ENCODE results near the gene STXBP6.

DNA sequence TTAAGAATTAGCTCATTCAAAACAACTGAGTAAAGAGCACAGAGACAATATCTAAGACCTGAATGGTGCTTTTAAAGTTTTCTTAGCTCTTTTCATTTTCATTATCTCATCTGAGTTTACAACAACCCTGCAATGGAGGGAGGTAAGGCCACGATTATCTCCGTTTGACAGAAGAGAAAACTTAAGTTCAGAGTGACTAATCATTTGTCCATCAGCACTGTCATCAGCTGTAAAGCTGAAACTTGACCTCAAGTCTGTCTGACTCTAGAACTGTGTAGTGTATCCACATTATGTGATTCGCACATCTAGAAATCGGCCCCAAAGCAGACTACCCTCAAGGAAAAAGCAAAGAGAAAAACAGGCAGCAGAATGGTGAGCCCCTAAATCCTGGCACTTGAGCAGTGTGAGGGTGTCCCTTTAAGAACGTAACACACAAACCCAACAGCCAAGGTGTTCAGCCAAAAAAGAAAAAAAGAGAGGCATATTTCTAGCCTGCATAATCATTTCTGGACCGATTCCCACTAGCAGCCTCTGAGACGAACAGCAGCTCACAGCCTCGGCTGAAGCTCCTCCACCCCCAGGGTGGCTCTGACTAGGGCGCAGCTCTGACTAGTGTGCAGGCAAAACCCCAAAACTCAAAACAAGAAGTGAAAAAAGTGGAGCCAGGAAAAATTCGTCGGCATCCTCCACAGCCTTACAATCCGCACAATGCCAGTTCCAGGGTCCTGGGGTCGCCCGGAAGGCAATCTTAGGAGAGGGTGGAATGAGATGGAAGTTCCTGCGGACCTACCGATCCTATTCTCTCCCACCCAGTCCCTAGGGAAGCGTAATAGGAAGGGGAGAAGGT is 1.6 kb downstream of the STXBP6 start:
- TF ChIP-seq CTCF (IDR thresholded peaks at IDR 0.05) (no peak), POLR2A (IDR thresholded peaks at IDR 0.05) (no peak)

All from uterus (tissue), 2 donors.